NK-92 (cell line): ENCODE data around the gene HS6ST1.

ENCODE experiments used
- DNase-seq: peaks from one replicate; lab custom pipeline; 2025; ENCODE audit not compliant: unreplicated experiment; lab: John Stamatoyannopoulos, UW

Gene HS6ST1

GRCh38 chr2:128249555-128249954, 69.1 kb downstream of the HS6ST1 start:
- no peak for DNase-seq

- DNase-seq: no peak
These were observed 72.9 kb downstream of the HS6ST1 start for GRCh38 chr2:128245813-128246212.

- DNase-seq: no peak
These were observed 76.8 kb downstream of the HS6ST1 start for GRCh38 chr2:128241896-128242295.

GRCh38 chr2:128237911-128238697, 80.6 kb downstream of the HS6ST1 start:
- no peak for DNase-seq

GRCh38 chr2:128237081-128237534, 81.6 kb downstream of the HS6ST1 start:
- no peak for DNase-seq

GRCh38 chr2:128236491-128237035, 82.1 kb downstream of the HS6ST1 start:
- DNase-seq: no peak

- DNase-seq: no peak
These were observed 83.1 kb downstream of the HS6ST1 start for GRCh38 chr2:128235581-128235980.

GRCh38 chr2:128234613-128235012, 84.1 kb downstream of the HS6ST1 start:
- no peak for DNase-seq

GRCh38 chr2:128233790-128234395, 84.8 kb downstream of the HS6ST1 start:
- DNase-seq: no peak

GRCh38 chr2:128232965-128233789, 85.5 kb downstream of the HS6ST1 start:
- no peak for DNase-seq

GRCh38 chr2:128228894-128229293, 89.8 kb downstream of the HS6ST1 start:
- DNase-seq: no peak

GRCh38 chr2:128227862-128228261, 90.8 kb downstream of the HS6ST1 start:
- no peak for DNase-seq

GRCh38 chr2:128219891-128220290, 98.8 kb downstream of the HS6ST1 start:
- no peak for DNase-seq

GRCh38 chr2:128217671-128218070, 101.0 kb downstream of the HS6ST1 start:
- no peak for DNase-seq

- no peak for DNase-seq
These were observed 102.6 kb downstream of the HS6ST1 start for GRCh38 chr2:128215897-128216642.
